PC-3 (cell line): ENCODE results near the gene GFRA1.

Experiments
- CTCF ChIP-seq: fragments of 300-600 bp; sonication (generic); conservative IDR thresholded peaks from 2 replicates; pipeline ENCODE4 v1.5.1; 2017; ENCODE audit warnings: antibody characterized with exemption, low read depth, mild to moderate bottlenecking, low read length
- EZH2 ChIP-seq: fragments of 300-600 bp; sonication (generic); IDR thresholded peaks from one replicate; pipeline ENCODE4 v1.6.1; 2017; ENCODE audit warnings: antibody characterized with exemption, mild to moderate bottlenecking, low read length; ENCODE audit not compliant: unreplicated experiment
- EZH2phosphoT487 ChIP-seq: fragments of 300-600 bp; sonication (generic); IDR thresholded peaks from 2 replicates; pipeline ENCODE4 v1.6.1; 2018; ENCODE audit warnings: mild to moderate bottlenecking, antibody characterized with exemption, low read length, borderline replicate concordance

DNA sequence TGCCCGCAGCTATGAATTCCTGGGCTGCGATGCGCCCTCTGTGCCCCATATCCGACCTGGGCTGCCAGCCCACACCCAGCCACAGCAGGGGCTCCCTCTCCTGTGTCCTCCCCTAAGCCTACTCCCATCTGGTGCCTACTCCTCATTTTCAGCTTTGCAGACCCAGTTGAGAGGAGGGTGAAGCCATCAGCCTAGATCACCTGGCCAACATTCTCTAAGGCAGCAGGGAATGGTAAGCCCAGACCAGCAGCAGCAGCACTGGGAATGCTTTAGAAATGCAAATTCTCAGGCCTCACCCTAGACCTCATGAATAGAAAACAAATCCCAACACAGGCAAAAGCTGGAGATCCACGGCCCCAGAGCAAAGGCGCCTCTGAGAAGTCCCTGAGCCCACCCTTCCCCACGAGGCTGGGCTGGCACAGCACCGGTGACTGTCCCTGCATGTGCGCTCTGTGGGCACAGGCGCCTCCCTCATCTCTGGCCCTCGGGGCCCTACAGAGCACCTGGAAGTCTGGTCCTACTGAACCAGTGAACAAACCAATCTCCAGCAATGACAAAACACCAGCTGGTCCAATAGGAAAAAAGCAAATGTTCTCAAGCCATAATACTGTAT lies 161.4 kb downstream of the GFRA1 start:
- TF ChIP-seq CTCF (no peak), EZH2 (no peak), EZH2phosphoT487 (no peak)
